ENCODE results near the gene ARID5A. TPM values are rescaled to one million over a fixed set of nuclear protein-coding genes. Genes with fewer than 3 reads are reported as not detected.

Gene ARID5A
- total RNA-seq, 2 donors from 2014 or later, result 152 to 231 TPM

GRCh38 chr2:96549967-96550786 lies 13.6 kb downstream of the ARID5A start:
- Histone ChIP-seq H3K27ac (peak overlapping the region; percentile 35 to 51), H3K27me3 (replicated peaks; ENCODE audit: insufficient read depth) (no peaks in the 10 kb centered on the region), H3K4me1 (ENCODE audit: control insufficient read depth in 1 of 2, low read depth in 2 of 2) (peaks cover 21 to 66% of the 10 kb centered on the region in 2 donors), H3K4me3 (no peak overlapping the region), H3K9me3 (no peaks in the 10 kb centered on the region), H3K36me3 (peaks cover 62% of the 10 kb centered on the region)
- peak; percentile 41 for TF ChIP-seq CTCF (IDR thresholded peaks at IDR 0.05)
- no peak for ATAC-seq (ENCODE audit: insufficient number of reproducible peaks, low FRiP score, low read depth)
- no peak for DNase-seq (ENCODE audit: low spot score)

GRCh38 chr2:96550787-96551604 lies 14.4 kb downstream of the ARID5A start:
- H3K36me3 ChIP-seq, result peaks cover 57% of the 10 kb centered on the region
- DNase-seq (ENCODE audit: low spot score) (no peak), ATAC-seq (ENCODE audit: insufficient number of reproducible peaks, low FRiP score, low read depth) (no peak)
- no peaks in the 10 kb centered on the region for H3K9me3 ChIP-seq
- TF ChIP-seq CTCF (IDR thresholded peaks at IDR 0.05), result no peak
- no peaks in the 10 kb centered on the region for H3K27me3 ChIP-seq (replicated peaks; ENCODE audit: insufficient read depth)
- peaks cover 20 to 58% of the 10 kb centered on the region in 2 donors for H3K4me1 ChIP-seq (ENCODE audit: control insufficient read depth in 1 of 2, low read depth in 2 of 2)
- no peak overlapping the region for H3K4me3 ChIP-seq
- H3K27ac ChIP-seq, result no peak overlapping the region

GRCh38 chr2:96551605-96552314 lies 15.2 kb downstream of the ARID5A start:
- no peak overlapping the region for H3K4me3 ChIP-seq
- H3K36me3 ChIP-seq, result peaks cover 52% of the 10 kb centered on the region
- peaks cover 12 to 50% of the 10 kb centered on the region in 2 donors for H3K4me1 ChIP-seq (ENCODE audit: control insufficient read depth in 1 of 2, low read depth in 2 of 2)
- DNase-seq (ENCODE audit: low spot score) (no peak), ATAC-seq (ENCODE audit: insufficient number of reproducible peaks, low FRiP score, low read depth) (no peak)
- H3K27me3 ChIP-seq (replicated peaks; ENCODE audit: insufficient read depth), result no peaks in the 10 kb centered on the region
- H3K9me3 ChIP-seq, result no peaks in the 10 kb centered on the region
- no peak for TF ChIP-seq CTCF (IDR thresholded peaks at IDR 0.05)
- H3K27ac ChIP-seq, result no peak overlapping the region

- TF ChIP-seq CTCF (IDR thresholded peaks at IDR 0.05), result no peak
- Histone ChIP-seq H3K27me3 (replicated peaks; ENCODE audit: insufficient read depth) (no peaks in the 10 kb centered on the region), H3K4me3 (no peak overlapping the region), H3K9me3 (no peaks in the 10 kb centered on the region), H3K4me1 (ENCODE audit: control insufficient read depth in 1 of 2, low read depth in 2 of 2) (peaks cover 6 to 42% of the 10 kb centered on the region in 2 donors), H3K27ac (no peak overlapping the region), H3K36me3 (peaks cover 49% of the 10 kb centered on the region)
- DNase-seq (ENCODE audit: low spot score), result no peak
- no peak for ATAC-seq (ENCODE audit: insufficient number of reproducible peaks, low FRiP score, low read depth)
Measured at GRCh38 chr2:96552315-96553175, 16.0 kb downstream of the ARID5A start.

All from thoracic aorta (tissue), 2 donors.